ENCODE results near the gene AP2S1.
"Not testable (repeated sequence)": the region's sequence is repeated elsewhere in the genome, so short reads cannot be mapped to it uniquely, and the experiment has no call there.

AP2S1 gene

DNA sequence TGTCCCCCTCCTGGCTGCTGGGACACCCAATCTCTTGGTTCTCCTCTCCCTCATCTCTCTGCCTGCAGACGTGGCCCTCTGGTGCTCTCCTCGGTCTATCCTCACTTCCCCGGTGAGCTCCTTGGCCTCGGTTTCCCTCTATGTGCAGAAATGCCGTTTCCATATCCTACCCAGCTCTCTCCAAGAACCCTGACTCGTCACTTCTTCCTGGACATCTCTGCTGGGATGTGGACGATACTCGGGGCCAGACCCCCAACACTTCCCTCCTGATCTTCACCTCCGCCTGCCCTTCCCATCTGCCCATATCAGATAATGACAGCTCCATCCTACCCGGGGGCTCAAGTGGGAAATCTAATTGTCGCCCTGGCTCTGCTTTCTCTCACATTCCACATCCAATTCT, 7.9 kb downstream of the AP2S1 start:
- DNase-seq (ENCODE audit: low spot score) = peak; percentile 45

DNA sequence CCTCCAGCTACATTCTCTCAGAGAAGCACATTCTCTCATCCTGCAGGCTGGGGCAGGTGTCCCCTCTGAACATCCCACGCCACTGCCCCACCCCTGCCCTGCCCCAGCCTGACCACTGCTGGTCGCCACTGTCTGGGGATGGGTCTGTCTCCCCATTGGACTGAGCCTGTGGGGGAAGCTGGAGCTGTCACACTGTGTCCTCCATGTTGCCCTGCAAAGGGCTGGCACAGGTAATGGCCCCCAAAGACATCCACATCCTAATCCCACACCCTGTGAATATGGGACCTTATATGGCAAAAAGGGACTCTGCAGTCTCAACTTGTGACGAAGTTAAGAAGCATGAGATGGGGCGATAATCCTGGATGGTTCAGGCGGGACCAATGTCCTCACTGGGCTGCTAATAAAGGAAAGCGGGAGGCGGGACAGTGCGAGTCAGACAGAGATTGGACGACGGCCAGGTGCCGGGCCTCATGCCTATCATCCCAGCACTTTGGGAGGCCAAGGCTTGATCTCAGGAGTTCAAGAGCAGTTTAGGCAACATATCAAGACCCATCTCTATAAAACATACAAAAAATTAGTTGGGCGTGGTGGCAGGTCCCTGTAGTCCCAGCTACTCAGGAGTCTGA, 9.1 kb downstream of the AP2S1 start:
- DNase-seq (ENCODE audit: low spot score) = no peak

DNA sequence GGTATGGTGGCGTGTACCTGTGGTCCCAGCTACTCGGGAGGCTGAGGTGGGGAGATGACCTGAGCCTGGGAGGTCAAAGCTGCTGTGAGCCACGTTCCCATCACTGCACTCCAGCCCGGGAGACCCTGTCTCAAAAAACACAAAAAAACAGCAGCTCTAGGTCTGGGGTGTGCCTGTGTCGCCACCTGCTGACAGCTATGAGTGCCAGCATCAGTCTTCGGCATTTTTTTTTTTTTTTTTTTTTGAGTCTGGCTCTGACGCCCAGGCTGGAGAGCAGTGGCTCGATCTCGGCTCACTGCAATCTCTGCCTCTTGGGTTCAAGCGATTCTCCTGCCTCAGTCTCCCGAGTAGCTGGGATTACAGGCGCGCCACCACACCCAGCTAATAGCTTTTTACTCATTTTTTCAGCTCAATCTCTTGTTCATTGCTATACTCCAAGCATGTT, 10.1 kb downstream of the AP2S1 start:
- peak; percentile 75 for DNase-seq (ENCODE audit: low spot score)

DNA sequence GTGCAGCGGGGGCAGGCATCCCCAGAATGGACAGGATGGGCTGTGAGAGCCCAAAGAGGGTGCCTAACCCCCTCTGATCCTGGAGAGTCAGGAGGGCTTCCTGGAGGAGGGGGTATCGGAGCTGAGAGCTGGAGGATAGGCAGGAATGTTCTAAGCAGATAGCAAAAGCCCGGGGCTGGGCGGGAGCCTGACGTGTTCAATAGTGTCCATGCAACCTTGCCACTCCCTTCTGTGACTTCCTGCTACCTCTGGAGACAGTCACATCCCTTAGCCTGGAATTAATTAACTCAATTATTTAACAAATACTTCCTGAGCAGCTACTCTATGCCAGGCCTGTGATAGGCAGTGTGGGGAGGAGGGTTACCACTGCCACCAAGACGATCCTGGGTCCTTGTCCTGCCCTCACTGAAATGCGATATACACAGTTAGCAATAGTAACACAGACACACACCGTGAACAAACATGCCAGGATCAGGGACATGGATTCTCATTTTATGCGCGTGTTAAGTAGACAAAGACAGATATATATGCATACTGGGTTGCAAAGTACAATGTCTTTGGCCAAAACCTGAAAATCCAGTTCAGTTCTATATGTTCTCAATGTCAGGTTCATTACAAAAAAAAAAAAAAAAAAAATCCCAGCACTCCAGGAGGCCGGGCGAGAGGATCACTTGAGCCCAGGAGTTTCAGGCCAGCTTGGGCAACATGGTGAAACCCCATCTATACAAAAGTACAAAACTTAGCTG, 10.7 kb downstream of the AP2S1 start:
- no peak for DNase-seq (ENCODE audit: low spot score)

DNA sequence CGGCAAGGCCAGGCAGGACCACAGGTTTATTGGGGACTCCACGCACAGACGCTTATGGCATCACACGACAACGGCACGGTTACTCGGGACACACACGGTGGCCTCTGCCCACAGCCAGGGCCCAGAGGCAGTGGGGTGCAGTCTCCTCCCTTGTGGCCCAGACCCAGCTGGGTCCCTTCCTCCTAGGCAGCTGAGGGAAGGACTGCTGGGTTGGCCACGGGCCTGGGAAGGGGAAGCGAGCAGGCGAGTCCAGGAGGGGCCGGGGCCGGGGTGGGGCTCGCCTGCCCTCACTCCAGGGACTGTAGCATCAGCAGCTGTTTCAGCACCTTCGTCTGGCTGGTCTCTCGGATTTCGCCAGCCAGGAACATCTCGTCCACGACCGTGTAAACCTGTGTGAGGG, 12.5 kb downstream of the AP2S1 start:
- no peak for DNase-seq (ENCODE audit: low spot score)

DNA sequence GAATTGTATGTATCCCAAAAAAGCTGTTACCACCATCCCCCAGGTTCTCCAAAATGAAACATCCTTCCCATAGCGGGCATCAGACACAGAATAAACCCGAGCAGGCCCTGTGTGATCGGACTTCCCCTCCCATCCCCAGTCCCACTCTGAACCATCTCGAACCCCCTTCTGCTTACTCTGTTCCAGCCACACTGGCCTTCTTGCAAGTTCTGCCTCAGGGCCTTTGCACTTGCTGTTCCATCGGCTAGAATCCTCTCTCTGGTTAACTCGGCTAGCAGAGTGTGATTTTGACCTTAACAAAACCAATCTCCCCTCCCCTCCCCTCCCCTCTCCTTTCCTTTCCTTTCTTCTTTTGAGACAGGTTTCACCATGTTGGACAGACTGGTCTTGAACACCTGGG, 15.7 kb downstream of the AP2S1 start:
- DNase-seq (ENCODE audit: low spot score) = no peak

DNA sequence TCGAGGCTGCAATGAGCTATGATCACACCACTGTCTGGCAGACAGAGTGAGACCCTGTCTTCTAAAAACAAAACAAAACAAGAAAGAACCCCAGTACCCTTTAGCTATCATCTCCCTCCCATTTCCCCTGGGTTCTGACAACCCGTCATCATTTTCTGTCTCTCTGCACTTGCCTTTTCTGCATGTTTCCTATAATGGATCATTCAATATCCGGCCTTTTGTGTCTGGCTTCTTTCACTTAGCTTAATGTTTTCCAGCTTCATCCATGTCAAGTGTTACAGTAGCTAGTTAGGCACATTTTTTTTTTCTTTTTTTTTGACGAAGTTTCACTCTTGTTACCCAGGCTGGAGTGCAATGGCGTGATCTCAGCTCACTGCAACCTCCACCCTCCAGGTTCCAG, 16.5 kb downstream of the AP2S1 start:
- no peak for DNase-seq (ENCODE audit: low spot score)

DNA sequence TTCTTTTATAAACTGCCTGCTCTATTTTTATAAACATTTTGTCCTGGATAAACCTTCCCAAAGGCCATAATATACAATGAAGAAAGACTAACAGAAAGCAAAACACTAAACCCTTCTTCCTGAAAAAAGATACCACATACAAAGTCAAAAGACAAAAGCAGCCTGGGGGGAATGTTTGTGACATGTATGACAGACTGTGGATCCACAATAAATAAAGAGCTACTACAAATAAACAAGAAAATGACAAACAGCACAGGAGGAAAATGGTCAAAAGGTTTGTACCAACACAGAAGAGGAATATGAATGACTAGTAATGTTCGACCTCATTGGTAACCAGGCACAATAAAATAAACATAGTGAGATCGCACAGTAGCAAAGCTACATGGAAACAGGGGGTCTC, 19.8 kb downstream of the AP2S1 start:
- no peak for DNase-seq (ENCODE audit: low spot score)

DNA sequence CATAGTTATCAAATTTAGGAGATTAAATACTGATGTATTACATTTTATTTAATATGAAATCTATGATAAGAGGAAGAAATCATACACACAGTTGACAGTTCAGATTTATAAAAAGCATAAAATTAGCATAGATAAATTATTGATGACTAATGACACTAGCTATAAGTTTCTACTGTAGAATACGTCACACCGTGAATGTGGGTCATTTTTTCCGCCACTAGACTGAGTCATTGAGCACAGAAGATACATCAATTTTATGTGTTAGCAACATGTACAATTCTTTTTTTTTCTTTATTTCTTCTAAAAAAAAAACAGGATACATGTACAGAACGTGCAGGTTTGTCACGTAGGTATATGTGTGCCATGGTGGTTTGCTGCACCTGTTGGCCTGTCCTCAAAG, 22.2 kb downstream of the AP2S1 start:
- no peak for DNase-seq (ENCODE audit: low spot score)

DNA sequence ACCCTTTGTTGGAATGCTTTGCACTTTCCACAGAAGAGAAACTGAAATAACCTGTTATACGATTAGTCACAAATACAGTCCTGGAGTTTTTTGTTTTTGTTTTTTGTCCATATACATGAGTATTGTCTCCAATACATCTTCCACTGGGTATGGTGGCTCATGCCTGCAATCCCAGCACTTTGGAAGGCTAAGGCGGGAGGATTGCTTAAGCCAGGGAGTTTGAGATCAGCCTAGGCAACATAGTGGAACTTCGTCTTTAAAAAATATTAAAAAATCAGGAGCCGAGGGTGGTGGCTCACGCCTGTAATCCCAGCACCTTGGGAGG, 25.0 kb downstream of the AP2S1 start:
- DNase-seq (ENCODE audit: low spot score) = no peak

DNA sequence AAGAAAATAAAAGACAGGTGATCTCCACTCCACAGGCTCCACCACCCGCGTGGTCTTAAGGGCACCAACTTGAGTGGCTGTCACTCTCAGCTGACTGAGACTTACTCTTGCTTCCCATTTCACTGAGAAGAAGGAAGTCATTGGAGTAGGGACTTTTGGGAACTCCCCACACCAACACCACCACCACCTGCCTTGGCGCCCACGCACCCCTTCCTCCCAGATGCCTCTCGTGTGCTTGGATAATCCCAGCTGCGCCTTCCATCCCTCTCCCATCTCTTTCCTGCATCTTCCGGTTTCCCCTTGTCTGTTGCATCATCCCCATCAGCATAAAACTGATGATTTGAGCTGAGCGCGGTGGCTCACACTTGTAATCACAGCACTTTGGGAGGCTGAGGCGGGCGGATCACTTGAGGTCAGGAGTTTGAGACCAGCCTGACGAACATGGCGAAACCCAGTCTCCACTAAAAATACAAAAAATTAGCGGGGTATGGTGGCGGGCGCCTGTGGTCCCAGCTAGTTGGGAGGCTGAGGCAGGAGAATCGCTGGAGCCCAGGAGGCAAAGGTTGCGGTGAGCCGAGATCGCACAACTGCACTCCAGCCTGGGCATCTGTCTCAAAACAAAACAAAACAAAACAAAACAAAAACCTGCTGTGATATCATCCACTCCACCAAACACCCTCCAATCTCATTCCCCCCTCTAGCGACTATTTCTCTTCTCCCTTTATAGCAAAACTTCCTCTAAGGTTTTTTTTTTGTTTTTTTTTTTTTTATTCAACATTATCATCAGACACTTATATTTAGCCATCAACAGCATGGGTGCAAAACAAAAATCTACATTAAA, 25.5 kb downstream of the AP2S1 start:
- no peak for DNase-seq (ENCODE audit: low spot score)

DNA sequence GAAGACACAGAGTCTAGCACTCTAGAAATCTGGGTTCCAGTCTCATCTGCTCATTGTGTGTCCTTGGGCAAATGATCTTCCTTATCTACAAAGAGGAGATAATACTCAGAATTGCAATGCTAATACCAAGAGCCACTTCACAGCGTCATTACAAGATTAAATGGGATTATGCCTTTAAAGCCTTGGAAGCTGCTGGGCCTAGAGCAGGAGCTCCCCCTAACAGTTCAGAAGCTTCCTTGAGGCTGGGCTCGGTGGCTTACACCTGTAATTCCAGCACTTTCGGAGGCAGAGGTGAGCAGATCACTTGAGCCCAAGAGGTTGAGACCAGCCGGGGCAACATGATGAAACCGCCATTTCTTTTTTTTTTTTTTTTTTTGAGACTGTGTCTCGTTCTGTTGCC, 27.6 kb downstream of the AP2S1 start:
- DNase-seq (ENCODE audit: low spot score) = no peak

DNA sequence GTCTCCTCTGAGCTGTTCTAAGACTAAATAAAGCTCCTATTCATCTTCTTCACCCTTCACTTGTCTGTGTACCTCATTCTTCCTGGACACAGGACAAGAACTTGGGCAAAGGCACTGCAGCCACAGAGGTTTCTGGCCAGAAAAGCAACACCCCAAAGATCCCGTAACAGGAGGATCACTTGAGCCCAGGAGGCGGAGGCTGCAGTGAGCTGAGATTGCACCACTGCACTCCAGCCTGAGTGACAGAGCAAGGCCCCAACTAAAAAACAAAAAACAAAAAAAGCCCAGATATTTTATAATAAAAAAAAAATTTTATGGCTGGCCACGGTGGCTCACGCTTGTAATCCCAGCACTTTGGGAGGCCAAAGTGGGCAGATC, 28.2 kb downstream of the AP2S1 start:
- DNase-seq (ENCODE audit: low spot score) = not testable (repeated sequence)

DNA sequence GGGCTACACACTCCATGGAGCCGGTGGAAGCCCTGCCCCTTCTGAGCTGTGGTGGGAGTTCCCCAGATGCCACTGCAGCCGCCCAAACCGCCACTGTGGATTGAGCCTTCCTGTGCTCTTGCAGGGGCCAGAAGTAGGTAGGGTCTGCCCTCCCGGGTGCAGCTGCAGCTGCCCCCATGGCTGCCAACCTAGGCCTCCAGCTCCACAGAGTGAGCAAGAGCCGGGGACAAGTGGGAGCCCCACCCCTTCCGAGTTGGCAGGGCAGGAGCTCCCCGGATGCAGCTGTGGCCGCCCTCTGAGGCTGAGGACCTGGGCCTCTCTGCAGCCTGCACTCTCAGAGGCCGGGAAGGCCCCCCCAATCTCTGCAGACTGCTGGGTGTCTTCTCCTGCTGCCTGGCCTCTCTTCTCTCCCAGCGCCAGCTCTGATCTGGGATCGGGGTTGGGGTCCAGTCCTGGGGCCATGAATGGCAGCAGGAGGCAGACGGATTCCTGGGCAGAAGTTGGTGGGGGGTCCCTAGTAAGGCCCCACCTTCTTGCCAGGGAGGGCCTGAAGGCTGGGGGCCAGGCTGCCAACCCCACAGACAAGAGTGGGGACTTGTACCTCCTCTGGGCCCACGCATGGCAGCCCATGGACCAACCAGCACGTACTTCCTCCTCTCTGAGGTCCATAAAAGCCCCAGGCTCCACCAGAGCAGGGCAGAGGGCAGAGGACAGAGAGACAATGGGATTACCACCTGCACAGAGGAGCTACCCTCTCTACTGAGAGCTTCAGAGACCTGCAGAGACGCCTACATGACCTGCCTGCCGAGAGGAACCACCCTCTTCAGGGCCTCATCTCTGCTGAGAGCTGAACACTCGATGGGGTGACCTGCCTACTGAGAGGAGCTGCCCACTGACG, 28.9 kb downstream of the AP2S1 start:
- no peak for DNase-seq (ENCODE audit: low spot score)

DNA sequence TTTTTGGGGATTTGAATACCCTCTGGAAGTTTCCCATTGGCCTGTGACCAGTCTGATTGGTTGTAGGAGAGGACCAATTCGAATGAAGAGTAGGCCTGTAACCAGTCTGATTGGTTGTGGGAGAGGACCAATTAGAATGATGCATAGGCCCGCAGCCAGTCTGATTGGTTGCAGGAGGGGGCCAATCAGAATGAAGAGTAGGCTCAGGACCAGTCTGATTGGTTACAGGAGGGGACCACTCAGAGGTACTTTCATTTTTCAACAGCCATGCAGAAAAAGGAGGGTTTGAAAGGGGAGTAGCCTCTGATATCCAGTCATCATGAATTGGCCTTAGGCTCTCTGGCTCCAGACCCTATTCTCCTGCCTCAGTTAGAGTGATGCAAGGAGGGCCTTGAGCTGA, 31.8 kb downstream of the AP2S1 start:
- no peak for DNase-seq (ENCODE audit: low spot score)

DNA sequence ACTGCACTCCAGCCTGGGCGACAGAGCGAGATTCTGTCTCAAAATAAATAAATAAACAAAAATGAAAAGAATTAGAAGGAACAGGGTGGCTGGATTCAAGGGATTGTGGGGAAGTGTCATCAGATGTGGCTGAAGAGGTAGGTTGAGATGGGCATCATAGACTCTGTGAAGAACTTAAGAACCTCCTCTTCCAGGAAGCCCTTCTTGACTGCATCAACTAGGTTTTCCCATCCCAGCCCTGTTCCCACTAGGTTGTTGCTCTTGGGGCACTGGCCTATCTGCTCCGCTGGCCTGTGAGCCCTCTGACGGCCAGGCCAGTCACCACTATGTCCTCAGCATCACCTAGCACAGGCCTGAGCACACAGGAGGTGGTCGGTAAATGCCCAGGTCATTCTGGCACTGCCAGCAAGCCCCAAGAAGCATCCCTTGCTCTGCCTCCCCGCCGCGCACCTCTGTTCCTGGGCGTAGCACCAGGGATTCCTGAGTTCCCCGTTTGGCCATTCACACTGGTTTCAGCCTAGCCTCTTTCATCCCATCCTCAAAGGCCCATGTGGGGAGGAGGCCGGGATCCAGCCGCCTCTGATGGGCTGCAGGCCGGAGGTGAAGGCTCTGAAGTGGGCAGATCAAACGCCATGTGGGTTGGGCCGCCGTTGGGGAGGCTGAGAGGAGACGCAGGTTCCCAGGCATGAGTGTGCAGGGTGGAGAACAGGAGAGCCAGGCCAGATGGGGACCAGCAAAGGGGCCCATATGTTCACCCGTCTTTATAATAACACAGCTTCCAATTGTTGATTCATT, 34.6 kb downstream of the AP2S1 start:
- no peak for DNase-seq (ENCODE audit: low spot score)

DNA sequence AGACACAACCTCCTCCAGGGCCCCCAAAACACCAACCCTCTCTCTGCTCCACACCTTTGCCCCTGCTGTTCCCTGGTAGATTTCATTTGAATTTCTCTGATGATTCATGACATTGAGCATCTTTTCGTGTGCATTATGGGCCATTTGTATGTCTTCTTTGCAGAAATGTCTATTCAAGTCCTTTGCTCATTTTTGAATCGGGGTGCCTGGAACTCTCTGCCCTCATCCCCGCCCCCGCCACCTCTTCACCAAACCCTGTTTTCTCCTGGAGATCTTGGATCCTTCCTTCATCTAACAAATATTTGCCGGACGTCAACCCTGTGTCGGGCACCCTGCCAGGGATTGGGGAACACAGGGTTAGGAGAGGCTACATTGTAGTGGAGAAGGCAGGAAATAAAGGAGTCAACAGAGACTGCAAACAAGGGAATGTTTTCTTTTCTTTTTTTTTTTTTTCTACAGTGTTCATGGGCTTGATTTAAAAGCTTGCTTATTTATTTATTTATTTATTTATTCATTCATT, 36.7 kb downstream of the AP2S1 start:
- DNase-seq (ENCODE audit: low spot score) = no peak

DNA sequence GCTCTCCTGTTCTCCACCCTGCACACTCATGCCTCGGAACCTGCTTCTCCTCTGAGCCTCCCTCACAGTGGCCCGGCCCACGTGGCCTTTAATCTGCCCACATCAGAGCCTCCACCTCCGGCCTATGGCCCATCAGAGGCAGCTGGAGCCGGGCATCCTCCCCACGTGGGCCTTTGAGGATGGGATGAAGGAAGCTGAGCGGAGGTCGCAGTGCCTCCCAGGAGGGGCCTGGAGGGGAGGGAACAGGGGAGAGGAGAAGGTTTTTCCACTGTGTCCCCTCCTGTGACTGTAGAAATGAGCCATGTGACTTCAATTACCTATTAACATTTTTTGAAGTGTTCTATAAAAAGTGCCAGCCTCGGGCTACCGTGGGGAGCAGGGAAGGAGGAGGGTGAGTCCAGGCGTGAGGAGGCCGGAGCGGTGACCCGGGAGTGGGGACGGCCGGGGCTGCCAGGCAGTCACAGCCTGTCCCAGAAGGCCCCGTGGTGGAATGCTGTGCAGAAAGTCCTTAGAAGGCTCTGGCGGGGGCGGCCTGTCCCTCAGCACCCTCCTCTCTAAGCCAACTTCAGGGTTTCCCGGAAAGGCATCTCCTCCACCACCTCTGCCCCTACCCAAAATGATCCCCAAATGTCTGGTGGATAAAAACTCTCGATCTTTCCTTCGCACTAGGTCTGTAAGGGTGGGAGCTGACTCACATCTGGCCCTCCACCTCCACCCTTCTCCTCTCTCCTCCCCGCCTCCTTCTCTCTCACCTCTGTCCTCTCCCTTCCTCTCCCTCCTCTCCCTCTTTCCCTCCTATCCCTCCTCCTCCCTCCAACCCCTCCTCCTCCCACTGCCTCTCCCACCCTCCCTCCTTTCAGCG, 37.4 kb downstream of the AP2S1 start:
- no peak for DNase-seq (ENCODE audit: low spot score)

DNA sequence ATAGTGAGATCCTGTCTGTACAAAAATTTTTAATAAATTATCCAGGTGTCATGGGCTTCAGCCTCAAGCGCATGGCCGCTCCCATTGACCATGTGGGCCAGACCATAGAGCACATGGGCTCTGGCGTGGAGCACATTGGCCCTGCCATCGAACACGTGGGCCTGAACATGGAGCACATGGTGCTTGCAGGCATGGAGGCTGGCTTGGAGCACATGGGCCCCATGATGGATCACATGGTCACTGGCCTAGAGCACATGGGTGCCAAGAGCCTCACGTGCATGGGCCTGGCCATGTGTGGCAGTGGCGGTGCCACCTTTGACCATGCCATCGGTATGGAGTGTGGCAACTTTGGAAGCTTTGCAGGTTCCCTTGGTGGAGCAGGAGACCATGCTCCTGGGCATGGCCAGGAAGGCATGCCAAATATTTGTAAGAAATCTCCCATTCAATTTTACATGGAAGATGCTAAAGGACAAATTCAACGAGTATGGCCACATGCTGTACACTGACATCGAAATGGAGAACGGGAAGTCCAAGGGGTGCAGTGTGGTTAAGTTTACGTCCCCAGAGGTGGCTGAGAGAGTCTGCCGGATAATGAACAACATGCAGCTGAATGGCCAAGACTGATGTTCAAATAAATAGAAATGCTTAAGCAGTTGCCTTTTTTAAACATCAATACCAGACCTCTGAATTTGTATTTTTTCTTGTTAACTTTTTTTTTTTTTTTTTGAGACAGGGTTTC, 40.9 kb downstream of the AP2S1 start:
- DNase-seq (ENCODE audit: low spot score) = no peak
